ENCODE measurements around the gene SLC38A7. TPM values are rescaled to one million over a fixed set of nuclear protein-coding genes. Genes with fewer than 3 reads are reported as not detected.

The SLC38A7 gene
- total and polyA plus RNA-seq, 2 of the 13 experiments (the other 11 are each of a cell fraction or from before 2014, with no cell fraction given): 13.2 to 14.1 TPM

- TF ChIP-seq, protein P1, sequence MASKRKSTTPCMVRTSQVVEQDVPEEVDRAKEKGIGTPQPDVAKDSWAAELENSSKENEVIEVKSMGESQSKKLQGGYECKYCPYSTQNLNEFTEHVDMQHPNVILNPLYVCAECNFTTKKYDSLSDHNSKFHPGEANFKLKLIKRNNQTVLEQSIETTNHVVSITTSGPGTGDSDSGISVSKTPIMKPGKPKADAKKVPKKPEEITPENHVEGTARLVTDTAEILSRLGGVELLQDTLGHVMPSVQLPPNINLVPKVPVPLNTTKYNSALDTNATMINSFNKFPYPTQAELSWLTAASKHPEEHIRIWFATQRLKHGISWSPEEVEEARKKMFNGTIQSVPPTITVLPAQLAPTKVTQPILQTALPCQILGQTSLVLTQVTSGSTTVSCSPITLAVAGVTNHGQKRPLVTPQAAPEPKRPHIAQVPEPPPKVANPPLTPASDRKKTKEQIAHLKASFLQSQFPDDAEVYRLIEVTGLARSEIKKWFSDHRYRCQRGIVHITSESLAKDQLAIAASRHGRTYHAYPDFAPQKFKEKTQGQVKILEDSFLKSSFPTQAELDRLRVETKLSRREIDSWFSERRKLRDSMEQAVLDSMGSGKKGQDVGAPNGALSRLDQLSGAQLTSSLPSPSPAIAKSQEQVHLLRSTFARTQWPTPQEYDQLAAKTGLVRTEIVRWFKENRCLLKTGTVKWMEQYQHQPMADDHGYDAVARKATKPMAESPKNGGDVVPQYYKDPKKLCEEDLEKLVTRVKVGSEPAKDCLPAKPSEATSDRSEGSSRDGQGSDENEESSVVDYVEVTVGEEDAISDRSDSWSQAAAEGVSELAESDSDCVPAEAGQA (IDR thresholded peaks at IDR 0.05; ENCODE audit: low read depth): peak; percentile 69; the same call in 1 of the 2 replicates
- TF ChIP-seq, protein P1 (CRISPR knock-in tag; IDR thresholded peaks at IDR 0.05; ENCODE audit: borderline replicate concordance): peak; percentile 90
- TF ChIP-seq DNMT1 (CRISPR knock-in tag; IDR thresholded peaks at IDR 0.05) (peak; percentile 97), ZNF446 (CRISPR knock-in tag; IDR thresholded peaks at IDR 0.05) (no peak), TFE3 (CRISPR knock-in tag; IDR thresholded peaks at IDR 0.05) (peak; percentile 79; the same call in 1 of the 2 replicates), MEIS1 (CRISPR knock-in tag; IDR thresholded peaks at IDR 0.05; ENCODE audit: borderline replicate concordance) (peak; percentile 96; the same call in 1 of the 2 replicates), NCOR1 (IDR thresholded peaks at IDR 0.05; ENCODE audit: borderline replicate concordance, low read length) (0 out of 2 replicates have a peak, but pooled peaks have one; percentile 18), TOE1 (CRISPR knock-in tag; IDR thresholded peaks at IDR 0.05) (no peak; the same call in 1 of the 2 replicates), NCOA1 (CRISPR knock-in tag; IDR thresholded peaks at IDR 0.05) (peak; percentile 47; the same call in 1 of the 2 replicates), ZNF761 (CRISPR knock-in tag; conservative IDR thresholded peaks at IDR 0.05) (peak; percentile 97), AKAP8 (CRISPR knock-in tag; IDR thresholded peaks at IDR 0.05) (no peak; the same call in 1 of the 2 replicates), MTF2 (CRISPR knock-in tag; IDR thresholded peaks at IDR 0.05; ENCODE audit: borderline replicate concordance) (peak; percentile 67; the same call in 1 of the 2 replicates), SNAI1 (CRISPR knock-in tag; IDR thresholded peaks at IDR 0.05; ENCODE audit: borderline replicate concordance) (peak; percentile 91; the same call in 1 of the 2 replicates), FOXK2 (IDR thresholded peaks at IDR 0.05) (no peak), ZNF432 (CRISPR knock-in tag; IDR thresholded peaks at IDR 0.05; ENCODE audit: borderline replicate concordance) (no peak; the same call in 1 of the 2 replicates), ZBTB1 (CRISPR knock-in tag; IDR thresholded peaks at IDR 0.05; ENCODE audit: borderline replicate concordance) (no peak), ZNF703 (CRISPR knock-in tag; IDR thresholded peaks at IDR 0.05; ENCODE audit: borderline replicate concordance) (no peak), SRY (CRISPR knock-in tag; IDR thresholded peaks at IDR 0.05) (peak; percentile 92), RXRA (CRISPR knock-in tag; IDR thresholded peaks at IDR 0.05) (peak; percentile 87), ZNF841 (CRISPR knock-in tag; IDR thresholded peaks at IDR 0.05; ENCODE audit: borderline replicate concordance) (no peak; the same call in 1 of the 2 replicates)
- TF ChIP-seq, protein P2, sequence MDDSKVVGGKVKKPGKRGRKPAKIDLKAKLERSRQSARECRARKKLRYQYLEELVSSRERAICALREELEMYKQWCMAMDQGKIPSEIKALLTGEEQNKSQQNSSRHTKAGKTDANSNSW (CRISPR knock-in tag; IDR thresholded peaks at IDR 0.05; ENCODE audit: borderline replicate concordance): peak; percentile 83; the same call in 1 of the 2 replicates
- TF ChIP-seq, protein P3, sequence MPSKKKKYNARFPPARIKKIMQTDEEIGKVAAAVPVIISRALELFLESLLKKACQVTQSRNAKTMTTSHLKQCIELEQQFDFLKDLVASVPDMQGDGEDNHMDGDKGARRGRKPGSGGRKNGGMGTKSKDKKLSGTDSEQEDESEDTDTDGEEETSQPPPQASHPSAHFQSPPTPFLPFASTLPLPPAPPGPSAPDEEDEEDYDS (CRISPR knock-in tag; IDR thresholded peaks at IDR 0.05): peak; percentile 45; the same call in 1 of the 2 replicates
These were observed 49.3 kb upstream of the SLC38A7 start, which contains the start of gene GOT2 (continued) for GRCh38 chr16:58733671-58734458.

Data from HepG2 (cell line).